Mononuclear cell (primary cell): Measurements from ENCODE around the gene MRPL39. TPM values are rescaled to one million over a fixed set of nuclear protein-coding genes. Genes with fewer than 3 reads are reported as not detected.
"Not testable (repeated sequence)": the region's sequence is repeated elsewhere in the genome, so short reads cannot be mapped to it uniquely, and the experiment has no call there.

Experiments used
- H3K27me3 ChIP-seq: 2 replicates; pipeline ENCODE4 v1.6.0; 2011; ENCODE audit warnings: low read length, control low read depth; ENCODE audit not compliant: insufficient read depth
- H3K4me1 ChIP-seq: 2 replicates; pipeline ENCODE4 v1.5.1; 2011; ENCODE audit warnings: mild to moderate bottlenecking, low read length, control low read depth; ENCODE audit not compliant: insufficient read depth
- H3K4me3 ChIP-seq: 2 replicates; pipeline ENCODE4 v1.5.1; 2011; ENCODE audit warnings: mild to moderate bottlenecking, low read length, moderate library complexity
- H3K9me3 ChIP-seq: 2 replicates; pipeline ENCODE4 v1.5.1; 2011; ENCODE audit warnings: low read depth, mild to moderate bottlenecking, control low read depth, low read length
- total RNA-seq: library from RNA; depleted of rRNA; stranded (reverse); fragments of >200 nt; gene quantifications from one replicate; pipeline ENCODE4 v1.2.3, GENCODE V29; 2012

Gene MRPL39
- total RNA-seq, 1 donor = 11.8 TPM

DNA sequence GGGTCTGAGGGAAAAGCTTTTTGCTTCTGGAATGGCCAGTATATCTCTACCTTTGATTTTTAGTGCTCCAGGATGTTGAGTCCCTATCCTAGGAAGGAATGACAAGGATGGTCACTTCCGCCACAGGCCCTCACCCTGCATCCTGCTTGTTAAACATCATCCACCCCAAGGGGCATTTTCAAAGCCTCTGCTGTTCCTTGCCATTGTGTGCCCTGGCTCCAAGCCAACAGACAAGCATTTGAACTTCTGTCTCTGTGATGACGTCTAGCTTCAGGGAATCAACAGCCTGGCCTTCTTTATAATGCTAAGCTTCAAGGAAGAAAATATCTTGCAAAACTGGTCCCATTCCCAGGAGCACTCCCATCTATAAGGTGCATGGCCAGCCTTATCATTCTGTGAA is 19.5 kb upstream of the MRPL39 start:
- Histone ChIP-seq H3K9me3 (no peaks in the 10 kb centered on the region), H3K27me3 (no peaks in the 10 kb centered on the region), H3K4me3 (no peak overlapping the region), H3K4me1 (no peaks in the 10 kb centered on the region)

DNA sequence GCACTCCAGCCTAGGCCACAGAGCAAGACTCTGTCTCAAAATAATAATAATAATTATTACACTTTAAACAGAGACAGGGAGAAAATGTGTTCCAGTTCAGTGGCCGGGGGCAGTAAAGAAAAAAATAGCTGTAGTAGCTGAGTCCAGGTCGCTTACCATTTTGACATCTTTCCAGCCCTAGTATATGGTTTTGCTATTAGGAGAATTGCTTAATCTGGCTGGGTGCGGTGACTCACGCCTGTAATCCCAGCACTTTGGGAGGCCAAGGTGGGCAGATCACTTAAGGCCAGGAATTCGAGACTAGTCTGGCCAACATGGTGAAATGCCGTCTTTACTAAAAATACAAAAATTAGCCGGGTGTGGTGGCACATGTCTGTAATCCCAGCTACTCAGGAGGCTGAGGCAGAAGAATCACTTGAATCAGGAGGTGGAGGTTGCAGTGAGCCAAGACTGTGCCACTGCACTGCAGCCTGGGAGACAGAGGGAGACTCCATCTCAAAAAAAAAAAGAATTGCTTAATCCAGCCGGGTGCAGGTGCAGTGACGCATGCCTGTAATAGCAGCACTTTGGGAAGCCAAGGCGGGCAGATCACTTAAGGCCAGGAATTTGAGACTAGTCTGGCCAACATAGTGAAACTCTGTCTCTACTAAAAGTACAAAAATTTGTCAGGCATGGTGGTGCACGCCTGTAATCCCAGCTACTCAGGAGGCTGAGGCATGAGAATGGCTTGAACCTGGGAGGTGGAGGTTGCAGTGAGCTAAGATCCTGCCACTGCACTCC is 18.7 kb upstream of the MRPL39 start:
- H3K4me1 ChIP-seq, H3K27me3 ChIP-seq, H3K4me3 ChIP-seq, H3K9me3 ChIP-seq: not testable (repeated sequence)

DNA sequence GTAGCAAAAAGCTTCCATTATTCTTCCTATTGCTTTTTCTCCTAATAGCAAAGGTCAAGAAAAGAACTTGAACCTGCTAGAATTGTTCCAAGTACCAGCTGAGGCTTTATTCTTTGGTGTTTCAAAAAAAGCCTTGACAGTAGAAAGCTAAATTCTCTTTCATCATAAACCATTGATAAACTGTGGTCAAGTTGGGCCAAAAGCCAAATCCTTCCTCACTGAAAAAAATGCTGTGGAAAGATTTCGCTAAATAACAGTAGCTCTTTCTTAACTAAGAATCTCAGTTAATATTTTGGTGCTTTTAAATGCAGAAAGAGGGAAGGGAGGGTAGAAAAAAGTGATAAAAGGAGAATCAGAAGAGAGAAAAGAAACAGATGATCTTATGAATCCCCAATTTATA is 17.8 kb upstream of the MRPL39 start:
- Histone ChIP-seq H3K4me3 (no peak overlapping the region), H3K9me3 (no peaks in the 10 kb centered on the region), H3K27me3 (no peaks in the 10 kb centered on the region), H3K4me1 (no peaks in the 10 kb centered on the region)

- H3K9me3 ChIP-seq = no peaks in the 10 kb centered on the region
- no peak overlapping the region for H3K4me3 ChIP-seq
- no peaks in the 10 kb centered on the region for H3K27me3 ChIP-seq
- H3K4me1 ChIP-seq = no peaks in the 10 kb centered on the region
These were observed 17.2 kb upstream of the MRPL39 start for GRCh38 chr21:25624511-25624910.

- H3K4me1 ChIP-seq = no peaks in the 10 kb centered on the region
- H3K4me3 ChIP-seq = no peak overlapping the region
- no peaks in the 10 kb centered on the region for H3K9me3 ChIP-seq
- H3K27me3 ChIP-seq = no peaks in the 10 kb centered on the region
These were observed 11.9 kb upstream of the MRPL39 start for GRCh38 chr21:25619198-25619597.

DNA sequence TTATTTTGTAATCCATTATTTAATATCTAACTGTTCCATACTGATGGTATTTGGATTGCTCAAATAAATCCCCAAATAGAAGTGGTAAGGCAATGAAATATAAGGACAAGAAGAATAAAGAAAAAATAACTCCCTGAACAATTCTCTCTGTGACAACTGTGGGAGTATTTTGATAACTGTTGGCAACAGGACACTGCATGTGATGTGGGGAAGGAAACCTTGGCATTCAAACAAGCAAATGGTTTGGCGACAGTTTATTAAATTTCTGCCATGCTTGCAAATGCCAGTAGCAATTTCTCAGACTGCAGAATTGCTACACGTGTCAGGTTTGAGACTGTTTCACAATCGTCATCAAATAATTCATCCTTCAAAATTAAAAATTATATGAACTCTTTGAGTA is 8.6 kb upstream of the MRPL39 start:
- H3K27me3 ChIP-seq = no peaks in the 10 kb centered on the region
- H3K4me1 ChIP-seq = no peaks in the 10 kb centered on the region
- no peaks in the 10 kb centered on the region for H3K9me3 ChIP-seq
- H3K4me3 ChIP-seq = no peak overlapping the region

DNA sequence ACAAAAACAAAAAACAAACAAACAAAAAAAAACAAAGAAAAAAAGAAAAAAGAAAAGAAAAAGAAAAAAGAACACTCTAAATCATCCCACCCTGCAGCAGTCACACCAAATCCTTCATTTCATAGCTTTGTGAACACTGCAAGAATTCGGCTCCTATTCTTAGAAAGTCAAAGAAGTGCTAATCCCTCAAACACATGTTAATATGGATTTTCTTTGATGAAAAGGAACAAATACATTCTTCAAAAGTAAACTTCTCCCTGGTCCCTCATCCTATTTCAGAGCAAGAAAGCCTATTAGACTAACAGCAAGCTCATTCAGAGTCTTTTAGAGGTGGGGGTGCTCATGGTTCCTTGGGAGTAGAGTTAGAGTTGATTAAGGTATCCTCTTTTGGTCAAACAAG is 7.2 kb upstream of the MRPL39 start:
- Histone ChIP-seq H3K27me3 (no peaks in the 10 kb centered on the region), H3K4me1 (no peaks in the 10 kb centered on the region), H3K9me3 (no peaks in the 10 kb centered on the region), H3K4me3 (no peak overlapping the region)

GRCh38 chr21:25608044-25608737 is 910 bp upstream of the MRPL39 start:
- Histone ChIP-seq H3K4me3 (peak overlapping the region; percentile 81), H3K9me3 (no peaks in the 10 kb centered on the region)

GRCh38 chr21:25589887-25590286 is 17.4 kb downstream of the MRPL39 start:
- Histone ChIP-seq H3K4me3 (no peak overlapping the region), H3K4me1 (no peaks in the 10 kb centered on the region), H3K27me3 (no peaks in the 10 kb centered on the region), H3K9me3 (no peaks in the 10 kb centered on the region)

More at GRCh38 chr21:25608044-25608737, 910 bp upstream of the MRPL39 start:
- no peaks in the 10 kb centered on the region for H3K27me3 ChIP-seq
- H3K4me1 ChIP-seq = peaks cover 25% of the 10 kb centered on the region

GRCh38 chr21:25586791-25587190 is 20.5 kb downstream of the MRPL39 start:
- H3K9me3 ChIP-seq = no peaks in the 10 kb centered on the region
- H3K4me1 ChIP-seq = no peaks in the 10 kb centered on the region
- H3K4me3 ChIP-seq = no peak overlapping the region
- no peaks in the 10 kb centered on the region for H3K27me3 ChIP-seq

- H3K4me3 ChIP-seq = no peak overlapping the region
These were observed 21.0 kb downstream of the MRPL39 start for GRCh38 chr21:25586326-25586725.

DNA sequence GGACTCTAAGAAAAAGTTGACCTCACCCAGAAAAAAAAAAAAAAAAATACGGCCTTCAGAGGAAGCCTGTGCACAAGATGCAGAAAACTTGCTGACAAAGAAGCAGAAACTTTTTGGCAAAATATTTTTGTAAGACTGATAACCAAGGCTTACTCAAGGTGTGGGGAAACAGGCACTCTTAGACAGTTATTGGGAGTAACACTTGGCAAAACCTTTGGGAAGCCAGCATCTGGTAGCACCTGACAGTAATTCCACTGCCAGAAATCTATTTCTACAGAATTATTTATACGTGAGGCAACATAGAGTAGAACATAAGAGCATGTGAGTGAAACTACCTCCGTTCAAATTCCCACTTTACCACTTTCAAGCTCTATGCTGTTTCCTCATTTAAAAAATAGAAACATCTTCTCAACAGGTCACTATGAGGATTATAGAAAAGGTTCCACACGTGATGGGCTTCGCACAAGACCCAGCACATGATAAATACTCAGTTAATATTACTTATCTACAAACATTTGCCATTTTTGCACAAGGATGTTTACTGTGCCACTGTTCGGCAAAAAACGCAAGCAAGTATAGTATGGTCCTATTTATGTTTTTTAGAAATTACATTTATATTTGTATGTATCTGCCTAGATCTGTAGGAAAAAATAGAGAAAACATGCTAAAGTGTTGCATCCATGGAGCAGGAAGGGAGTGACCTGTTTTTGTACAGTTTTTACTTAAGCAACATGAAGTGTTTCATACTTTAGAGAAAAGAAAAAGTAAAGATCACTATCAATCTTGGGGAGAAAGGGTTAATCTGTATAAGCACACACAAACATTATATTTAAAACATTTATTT is 22.2 kb downstream of the MRPL39 start:
- H3K27me3 ChIP-seq = no peaks in the 10 kb centered on the region
- H3K4me1 ChIP-seq = no peaks in the 10 kb centered on the region
- H3K4me3 ChIP-seq = no peak overlapping the region
- no peaks in the 10 kb centered on the region for H3K9me3 ChIP-seq

More at GRCh38 chr21:25586326-25586725, 21.0 kb downstream of the MRPL39 start:
- no peaks in the 10 kb centered on the region for H3K9me3 ChIP-seq
- H3K4me1 ChIP-seq = no peaks in the 10 kb centered on the region
- no peaks in the 10 kb centered on the region for H3K27me3 ChIP-seq

GRCh38 chr21:25583370-25584130 is 23.7 kb downstream of the MRPL39 start:
- H3K4me1 ChIP-seq = no peaks in the 10 kb centered on the region
- no peak overlapping the region for H3K4me3 ChIP-seq
- H3K9me3 ChIP-seq = no peaks in the 10 kb centered on the region
- no peaks in the 10 kb centered on the region for H3K27me3 ChIP-seq

DNA sequence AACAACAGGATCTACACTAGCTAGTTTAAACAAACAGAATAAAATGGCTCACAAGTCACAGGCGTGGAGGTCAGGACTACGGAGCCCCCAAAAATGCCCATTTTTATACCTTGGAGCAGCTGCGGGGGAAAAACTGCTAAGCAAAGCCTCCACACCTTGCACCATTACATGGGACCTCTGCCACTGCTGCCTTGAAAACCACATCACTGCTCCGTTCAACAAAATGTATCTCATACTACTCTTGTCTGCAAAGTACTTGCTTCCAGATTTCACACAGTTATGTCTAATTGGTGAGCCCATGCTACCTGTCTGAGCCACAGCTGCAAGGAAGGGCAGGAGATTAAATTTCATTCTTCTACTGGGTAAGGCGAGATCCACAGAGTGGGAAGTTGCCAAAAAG is 24.4 kb downstream of the MRPL39 start:
- no peaks in the 10 kb centered on the region for H3K4me1 ChIP-seq
- H3K27me3 ChIP-seq = no peaks in the 10 kb centered on the region

More for the DNA sequence above, 24.4 kb downstream of the MRPL39 start:
- Histone ChIP-seq H3K4me3 (no peak overlapping the region), H3K9me3 (no peaks in the 10 kb centered on the region)
